HG02884 (cell line): ENCODE results near the gene MLX.
"Not testable (repeated sequence)": the region's sequence is repeated elsewhere in the genome, so short reads cannot be mapped to it uniquely, and the experiment has no call there.

Experiments
- ATAC-seq: cut with Tn5 transposase; IDR thresholded peaks from one replicate; pipeline ENCODE4 v1.9.1; 2021; ENCODE audit warnings: mild to moderate bottlenecking, moderate library complexity; ENCODE audit not compliant: unreplicated experiment

Gene MLX

GRCh38 chr17:42617956-42618431 lies 51.1 kb downstream of the MLX start:
- peak; percentile 13 for ATAC-seq

- ATAC-seq, result peak; percentile 74
Observed at GRCh38 chr17:42618442-42619150, 51.7 kb downstream of the MLX start.

- ATAC-seq, result not testable (repeated sequence)
Observed at GRCh38 chr17:42621987-42622386, 55.1 kb downstream of the MLX start.
